Tibial artery (tissue), 4 donors: Measurements from ENCODE around the gene PURB.
"Not testable (repeated sequence)": the region's sequence is repeated elsewhere in the genome, so short reads cannot be mapped to it uniquely, and the experiment has no call there.

Experiments
- DNase-seq, 2 donors: peaks; one replicate each; pipeline ENCODE4 v3.0.0-alpha.2; 2019
- H3K27ac ChIP-seq, 2 donors: fragments of 200-600 bp; sonication (generic) in 1 of 2; 1 replicate in 1 of 2; 2 replicates in 1 of 2; pipeline ENCODE4 v1.5.1; 2018 to 2019; ENCODE audit warnings: mild to moderate bottlenecking in 1 of 2
- H3K27me3 ChIP-seq, 2 donors: fragments of 200-600 bp; sonication (generic) in 1 of 2; one replicate each; pipeline versions ENCODE4 v1.5.1 to v1.6.0; 2016 to 2019
- H3K36me3 ChIP-seq, 3 donors: fragments of 200-600 bp; sonication (generic) in 2 of 3; one replicate each; pipeline ENCODE4 v1.5.1; 2016 to 2019; ENCODE audit warnings: mild to moderate bottlenecking in 2 of 3
- H3K4me1 ChIP-seq, 4 donors: fragments of 200-600 bp; sonication (generic) in 2 of 4; 1 replicate in 3 of 4; 2 replicates in 1 of 4; pipeline ENCODE4 v1.5.1; 2016 to 2019
- H3K4me3 ChIP-seq, 2 donors: fragments of 200-600 bp; sonication (generic) in 1 of 2; 1 replicate in 1 of 2; 2 replicates in 1 of 2; pipeline ENCODE4 v1.5.1; 2018 to 2019; ENCODE audit warnings: mild to moderate bottlenecking in 2 of 2
- H3K9me3 ChIP-seq, 3 donors: fragments of 200-600 bp; sonication (generic) in 1 of 3; one replicate each; pipeline ENCODE4 v1.5.1; 2016 to 2019
- intact Hi-C: fragments of 100-400 bp; cut with DNase I; formaldehyde crosslinking; loops from one replicate; pipeline ENCODE4 v1.15.0; 2023; ENCODE audit warnings: low total_unique reads
- TF ChIP-seq, protein P1 (sequence below), 2 experiments: fragments of 200-600 bp in 1 of 2; fragments of 450-650 bp in 1 of 2; IDR thresholded peaks; one replicate each; pipeline ENCODE4 v1.5.1; 2017 to 2019; ENCODE audit warnings: antibody characterized with exemption in 2 of 2, mild to moderate bottlenecking in 1 of 2, moderate library complexity in 1 of 2

The PURB gene

DNA sequence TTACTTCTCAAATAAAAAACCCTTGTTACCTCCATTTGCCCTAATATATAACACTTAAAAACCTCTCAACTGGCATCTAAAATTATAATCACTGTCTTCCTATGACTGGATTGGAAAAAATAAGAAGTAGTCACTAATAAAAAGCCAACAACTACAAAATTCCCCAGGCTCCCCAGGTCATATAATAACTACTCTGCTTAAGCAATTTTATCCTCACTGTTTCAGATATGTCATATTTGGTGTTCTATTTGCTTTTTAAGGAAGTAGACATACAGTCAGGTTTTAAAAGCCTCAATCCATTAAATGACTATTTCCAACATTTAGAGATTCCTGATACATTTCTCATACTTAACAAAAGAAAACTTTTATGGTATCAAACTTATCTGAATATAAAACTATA, 39.9 kb downstream of the PURB start:
- Histone ChIP-seq H3K36me3 (peaks cover 5 to 10% (median 9%) of the 10 kb centered on the region in 3 donors), H3K4me1 (peaks cover 0 to 33% (median 12%) of the 10 kb centered on the region in 4 donors), H3K9me3 (no peaks in the 10 kb centered on the region), H3K27ac (no peak overlapping the region), H3K27me3 (no peaks in the 10 kb centered on the region), H3K4me3 (no peak overlapping the region)
- no peak for DNase-seq
- TF ChIP-seq, protein P1, sequence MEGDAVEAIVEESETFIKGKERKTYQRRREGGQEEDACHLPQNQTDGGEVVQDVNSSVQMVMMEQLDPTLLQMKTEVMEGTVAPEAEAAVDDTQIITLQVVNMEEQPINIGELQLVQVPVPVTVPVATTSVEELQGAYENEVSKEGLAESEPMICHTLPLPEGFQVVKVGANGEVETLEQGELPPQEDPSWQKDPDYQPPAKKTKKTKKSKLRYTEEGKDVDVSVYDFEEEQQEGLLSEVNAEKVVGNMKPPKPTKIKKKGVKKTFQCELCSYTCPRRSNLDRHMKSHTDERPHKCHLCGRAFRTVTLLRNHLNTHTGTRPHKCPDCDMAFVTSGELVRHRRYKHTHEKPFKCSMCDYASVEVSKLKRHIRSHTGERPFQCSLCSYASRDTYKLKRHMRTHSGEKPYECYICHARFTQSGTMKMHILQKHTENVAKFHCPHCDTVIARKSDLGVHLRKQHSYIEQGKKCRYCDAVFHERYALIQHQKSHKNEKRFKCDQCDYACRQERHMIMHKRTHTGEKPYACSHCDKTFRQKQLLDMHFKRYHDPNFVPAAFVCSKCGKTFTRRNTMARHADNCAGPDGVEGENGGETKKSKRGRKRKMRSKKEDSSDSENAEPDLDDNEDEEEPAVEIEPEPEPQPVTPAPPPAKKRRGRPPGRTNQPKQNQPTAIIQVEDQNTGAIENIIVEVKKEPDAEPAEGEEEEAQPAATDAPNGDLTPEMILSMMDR (IDR thresholded peaks at IDR 0.05): no peak
- intact Hi-C loops: loop anchor here (5.0 kb wide), 2 partner anchors 42 to 258 kb away; partner anchors contain the start of gene PURB

DNA sequence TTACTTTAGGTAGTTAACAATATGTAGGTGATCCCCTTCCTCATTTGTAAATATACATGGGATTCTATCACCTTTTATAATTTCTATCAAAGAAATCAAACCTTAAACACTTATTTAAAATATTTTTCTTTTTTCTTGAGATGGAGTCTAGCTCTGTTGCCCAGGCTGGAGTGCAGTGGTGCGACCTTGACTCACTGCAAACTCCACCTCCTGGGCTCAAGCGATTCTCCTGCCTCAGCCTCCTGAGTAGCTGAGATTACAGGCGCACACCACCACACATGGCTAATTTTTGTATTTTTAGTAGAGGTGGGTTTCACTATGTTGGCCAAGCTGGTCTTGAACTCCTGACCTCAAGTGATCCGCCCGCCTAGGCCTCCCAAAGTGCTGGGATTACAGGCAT, 41.9 kb downstream of the PURB start:
- H3K9me3 ChIP-seq, H3K4me3 ChIP-seq, H3K27ac ChIP-seq, DNase-seq, H3K27me3 ChIP-seq, intact Hi-C loops: not testable (repeated sequence)
- Histone ChIP-seq H3K4me1 (peaks cover 0 to 27% (median 7%) of the 10 kb centered on the region in 4 donors), H3K36me3 (peaks cover 22 to 29% (median 26%) of the 10 kb centered on the region in 3 donors)

DNA sequence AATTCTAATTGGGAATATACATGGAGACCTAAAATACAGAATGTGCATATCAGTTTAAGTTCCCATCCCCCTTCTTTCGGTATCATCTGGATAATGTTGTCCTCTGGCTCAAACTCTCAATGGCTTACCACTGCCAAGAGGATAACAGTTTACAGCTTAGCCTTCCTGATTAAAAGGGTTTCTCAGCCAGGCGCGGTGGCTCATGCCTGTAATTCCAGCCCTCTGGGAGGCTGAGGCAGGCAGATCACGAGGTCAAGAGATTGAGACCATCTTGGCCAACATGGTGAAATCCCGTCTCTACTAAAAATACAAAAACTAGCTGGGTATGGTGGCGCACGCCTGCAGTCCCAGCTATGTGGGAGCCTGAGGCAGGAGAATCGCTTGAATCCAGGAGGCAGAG, 42.7 kb downstream of the PURB start:
- H3K36me3 ChIP-seq: peaks cover 23 to 37% (median 33%) of the 10 kb centered on the region in 3 donors
- H3K4me3 ChIP-seq, intact Hi-C loops, H3K9me3 ChIP-seq, H3K27ac ChIP-seq, H3K27me3 ChIP-seq, DNase-seq: not testable (repeated sequence)
- peaks cover 0 to 27% (median 7%) of the 10 kb centered on the region in 4 donors for H3K4me1 ChIP-seq

- no peaks in the 10 kb centered on the region for H3K27me3 ChIP-seq
- TF ChIP-seq, protein P1 (IDR thresholded peaks at IDR 0.05): no peak
- H3K4me1 ChIP-seq: peaks cover 0 to 5% (median 0%) of the 10 kb centered on the region in 4 donors
- intact Hi-C loops: no loop called here
- DNase-seq: no peak
- no peaks in the 10 kb centered on the region for H3K9me3 ChIP-seq
- H3K36me3 ChIP-seq: peaks cover 48 to 74% (median 58%) of the 10 kb centered on the region in 3 donors
- no peak overlapping the region for H3K4me3 ChIP-seq
- no peak overlapping the region for H3K27ac ChIP-seq
These were observed 46.6 kb downstream of the PURB start for GRCh38 chr7:44838751-44839150.

DNA sequence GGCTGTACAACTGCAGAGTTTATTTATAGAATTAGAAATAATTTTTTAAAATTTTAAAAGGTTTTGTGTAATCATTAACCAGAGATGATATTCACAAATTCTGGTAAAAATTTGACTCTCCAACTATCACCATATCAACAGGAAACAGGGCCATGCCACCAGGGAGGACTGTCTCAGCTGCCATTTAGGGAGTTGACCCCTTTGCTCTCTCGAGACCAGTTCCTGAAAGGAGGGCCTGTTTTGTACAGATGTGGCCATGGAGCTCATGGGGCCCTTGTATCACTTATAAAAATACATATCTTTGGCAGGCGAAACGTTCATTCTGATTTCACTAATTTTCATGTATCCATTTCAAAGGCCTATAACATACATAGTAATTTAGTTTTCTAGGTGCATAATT, 57.8 kb downstream of the PURB start:
- intact Hi-C loops: no loop called here
- no peak overlapping the region for H3K4me3 ChIP-seq
- TF ChIP-seq, protein P1 (IDR thresholded peaks at IDR 0.05): no peak
- no peaks in the 10 kb centered on the region for H3K27me3 ChIP-seq
- no peak overlapping the region for H3K27ac ChIP-seq
- H3K4me1 ChIP-seq: no peaks in the 10 kb centered on the region
- no peak for DNase-seq
- peaks cover 37 to 60% (median 45%) of the 10 kb centered on the region in 3 donors for H3K36me3 ChIP-seq
- no peaks in the 10 kb centered on the region for H3K9me3 ChIP-seq
